H1 (cell line): ENCODE results near the gene NUDT7. TPM values are rescaled to one million over a fixed set of nuclear protein-coding genes. Genes with fewer than 3 reads are reported as not detected.

Source experiments
- CTCF ChIA-PET: fragments of 300-600 bp; sonication (Branson Sonifier 250); formaldehyde crosslinking; loops from one replicate; lab custom pipeline; 2021; ENCODE audit not compliant: partially characterized antibody; lab: Charles Lee
- POLR2A ChIA-PET: fragments of 300-600 bp; sonication (Branson Sonifier 250); formaldehyde crosslinking; loops from one replicate; lab custom pipeline; 2021; ENCODE audit warnings: inconsistent platforms; ENCODE audit not compliant: partially characterized antibody; lab: Charles Lee
- DNase-seq, 2 experiments: peaks; one replicate each; pipeline versions ENCODE4 v3.0.0 to v3.0.0-alpha.2; 2010 to 2022; ENCODE audit warnings: low spot score in 2 of 2, low read depth in 1 of 2, mixed read lengths in 1 of 2
- FAIRE-seq: peaks from 2 replicates; lab custom pipeline; 2011; peaks lifted over from hg19 to GRCh38; lab: Jason Lieb, UNC
- H2AFZ ChIP-seq: 2 replicates; pipeline ENCODE4 v1.8.1; 2012; ENCODE audit warnings: low read length, inconsistent platforms
- H2AK5ac ChIP-seq: 2 replicates; pipeline ENCODE4 v1.6.1; 2013; ENCODE audit warnings: low read depth, low read length
- H2BK120ac ChIP-seq: replicated peaks from 2 replicates; pipeline ENCODE3; 2013; ENCODE audit warnings: low read depth, low read length, inconsistent platforms
- H2BK12ac ChIP-seq: 2 replicates; pipeline ENCODE4 v1.6.1; 2013; ENCODE audit warnings: low read depth, low read length
- H2BK15ac ChIP-seq: 2 replicates; pipeline ENCODE4 v1.6.1; 2013; ENCODE audit warnings: low read length
- H2BK20ac ChIP-seq: 2 replicates; pipeline ENCODE4 v1.6.1; 2013; ENCODE audit warnings: low read length
- H2BK5ac ChIP-seq: 2 replicates; pipeline ENCODE4 v1.6.1; 2013; ENCODE audit warnings: low read depth, low read length
- H3K14ac ChIP-seq: 2 replicates; pipeline ENCODE4 v1.6.1; 2013; ENCODE audit warnings: inconsistent platforms; ENCODE audit not compliant: insufficient read length
- H3K18ac ChIP-seq: 2 replicates; pipeline ENCODE4 v1.6.1; 2013; ENCODE audit warnings: low read length; ENCODE audit errors: extremely low read depth
- H3K23ac ChIP-seq: 2 replicates; pipeline ENCODE4 v1.6.1; 2013; ENCODE audit warnings: inconsistent platforms; ENCODE audit not compliant: insufficient read length
- H3K23me2 ChIP-seq: 2 replicates; pipeline ENCODE4 v1.6.1; 2013; ENCODE audit warnings: low read depth, low read length
- H3K27ac ChIP-seq: 2 replicates; pipeline ENCODE4 v1.6.1; 2011; ENCODE audit warnings: low read depth, low read length, inconsistent platforms
- H3K27me3 ChIP-seq, 4 experiments: replicated peaks in 1 of 4; 1 replicate in 1 of 4; 2 replicates in 3 of 4; pipeline versions ENCODE4 v1.6.1 to v1.8.1; 2011 to 2013; ENCODE audit warnings: low read length in 3 of 4, mild to moderate bottlenecking in 3 of 4, inconsistent platforms in 2 of 4, mixed read lengths in 2 of 4, moderate library complexity in 1 of 4; ENCODE audit not compliant: control insufficient read depth in 3 of 4, insufficient read depth in 3 of 4; ENCODE audit errors: extremely low read depth in 1 of 4
- H3K36me3 ChIP-seq, 4 experiments: 2 replicates each; pipeline versions ENCODE4 v1.6.1 to v1.8.1; 2011 to 2013; ENCODE audit warnings: mild to moderate bottlenecking in 4 of 4, low read length in 3 of 4, moderate library complexity in 2 of 4, control low read depth in 1 of 4, inconsistent platforms in 1 of 4; ENCODE audit not compliant: insufficient read depth in 4 of 4, control insufficient read depth in 2 of 4
- H3K4ac ChIP-seq: replicated peaks from 2 replicates; pipeline ENCODE3; 2013; ENCODE audit warnings: low read length, low read depth, mixed read lengths, inconsistent platforms; ENCODE audit not compliant: insufficient read length
- H3K4me1 ChIP-seq, 4 experiments: replicated peaks in 1 of 4; 1 replicate in 1 of 4; 2 replicates in 3 of 4; pipeline versions ENCODE4 v1.6.1 to v1.8.1; 2011 to 2013; ENCODE audit warnings: low read length in 3 of 4, inconsistent platforms in 2 of 4, mixed read lengths in 1 of 4; ENCODE audit not compliant: insufficient read depth in 4 of 4, control insufficient read depth in 3 of 4
- H3K4me2 ChIP-seq, 2 experiments: 2 replicates each; pipeline versions ENCODE4 v1.6.1 to v1.8.1; 2011 to 2013; ENCODE audit warnings: low read depth in 2 of 2, low read length in 2 of 2, control low read depth in 1 of 2, inconsistent platforms in 1 of 2, mild to moderate bottlenecking in 1 of 2; ENCODE audit not compliant: insufficient read depth in 1 of 2
- H3K4me3 ChIP-seq, 4 experiments: fragments of 200-600, 300-600 bp in 1 of 4; sonication (generic), shearing (Covaris generic), sonication (Bioruptor Twin) in 1 of 4; 2 replicates each; pipeline versions ENCODE4 v1.5.1 to v1.8.1; 2011 to 2016; ENCODE audit warnings: low read length in 4 of 4, low read depth in 3 of 4, control low read depth in 2 of 4, inconsistent platforms in 2 of 4, mild to moderate bottlenecking in 2 of 4, mixed read lengths in 1 of 4, moderate library complexity in 1 of 4; ENCODE audit not compliant: insufficient read depth in 2 of 4; ENCODE audit errors: extremely low read depth in 1 of 4
- H3K56ac ChIP-seq: replicated peaks from 2 replicates; pipeline ENCODE3; 2013; ENCODE audit warnings: low read depth, mild to moderate bottlenecking, mixed read lengths, low read length, inconsistent platforms; ENCODE audit not compliant: insufficient read length
- H3K79me1 ChIP-seq: 2 replicates; pipeline ENCODE4 v1.6.1; 2013; ENCODE audit warnings: low read depth, low read length, control low read depth
- H3K79me2 ChIP-seq, 2 experiments: 2 replicates each; pipeline versions ENCODE4 v1.6.1 to v1.8.1; 2012 to 2013; ENCODE audit warnings: low read length in 2 of 2, mild to moderate bottlenecking in 2 of 2, inconsistent platforms in 1 of 2; ENCODE audit not compliant: insufficient read depth in 2 of 2, control insufficient read depth in 1 of 2
- H3K9ac ChIP-seq, 4 experiments: replicated peaks in 1 of 4; 1 replicate in 1 of 4; 2 replicates in 3 of 4; pipeline versions ENCODE4 v1.6.1 to v1.8.1; 2011 to 2013; ENCODE audit warnings: low read depth in 3 of 4, low read length in 3 of 4, control low read depth in 2 of 4, mild to moderate bottlenecking in 2 of 4, moderate library complexity in 2 of 4, inconsistent platforms in 1 of 4; ENCODE audit errors: extremely low read depth in 1 of 4
- H3K9me3 ChIP-seq, 2 experiments: 2 replicates each; pipeline versions ENCODE4 v1.6.1 to v1.8.1; 2012 to 2013; ENCODE audit warnings: mild to moderate bottlenecking in 2 of 2, moderate library complexity in 2 of 2, control low read depth in 1 of 2, inconsistent platforms in 1 of 2, low read depth in 1 of 2, low read length in 1 of 2, mixed read lengths in 1 of 2; ENCODE audit not compliant: insufficient read depth in 2 of 2
- H4K20me1 ChIP-seq, 2 experiments: replicated peaks in 1 of 2; 2 replicates each; pipeline versions ENCODE3 to v1.8.1; 2011 to 2013; ENCODE audit warnings: inconsistent platforms in 2 of 2, low read length in 2 of 2, mild to moderate bottlenecking in 1 of 2; ENCODE audit not compliant: insufficient read depth in 2 of 2, control insufficient read depth in 1 of 2
- H4K5ac ChIP-seq: 2 replicates; pipeline ENCODE4 v1.6.1; 2013; ENCODE audit warnings: low read length, low read depth, mixed read lengths, inconsistent platforms; ENCODE audit not compliant: insufficient read length
- H4K8ac ChIP-seq: 2 replicates; pipeline ENCODE4 v1.8.0; 2013; ENCODE audit warnings: mild to moderate bottlenecking, moderate library complexity, low read length, inconsistent platforms; ENCODE audit not compliant: insufficient read depth; ENCODE audit errors: extremely low read depth
- H4K91ac ChIP-seq: replicated peaks from 2 replicates; pipeline ENCODE3; 2013; ENCODE audit warnings: low read length, mixed read lengths, inconsistent platforms; ENCODE audit not compliant: insufficient read length
- CEBPB ChIP-seq: IDR thresholded peaks from 2 replicates; pipeline ENCODE4 v1.6.1; 2012; ENCODE audit warnings: low read depth, low read length
- WGBS, 2 experiments: shearing (Covaris generic) in 1 of 2; methylation state at CpG; one replicate each; pipeline versions ENCODE4 v1.1.6 to v1.1.7; 2013 to 2015; ENCODE audit warnings: low lambda C conversion rate in 2 of 2, mixed read lengths in 2 of 2, inconsistent platforms in 1 of 2, low coverage in 1 of 2, missing lambda C conversion rate in 1 of 2; ENCODE audit not compliant: insufficient replicate concordance in 2 of 2, insufficient coverage in 1 of 2, insufficient read length in 1 of 2; ENCODE audit errors: extremely low coverage in 1 of 2, missing lambda C conversion rate in 1 of 2; 5-methylcytosine and 5-hydroxymethylcytosine counted together
- polyA plus RNA-seq, 7 experiments: library from polyadenylated mRNA; depleted of rRNA in 3 of 7; stranded (reverse) in 5 of 7; unstranded in 2 of 7; fragments of >200 nt in 5 of 7; fragments of 200-250 nt in 2 of 7; gene quantifications; 1 replicate in 5 of 7; 2 replicates in 1 of 7; 4 replicates in 1 of 7; pipeline versions ENCODE4 v1.2.1 to v1.2.3, GENCODE V29; 2011 to 2013; ENCODE audit warnings: missing spikeins in 2 of 7, mixed read lengths in 2 of 7
- total RNA-seq: library from RNA; stranded (reverse); fragmentation: NEBNext Ultra II Directional; extraction: Animal tissue kit (Norgen Biotek cat#: 25700); gene quantifications from 2 replicates; pipeline ENCODE4 v1.2.1, GENCODE V29; 2021

NUDT7 gene
- total and polyA plus RNA-seq, 2 of the 8 experiments (the other 6 are each of a cell fraction or from before 2014, with no cell fraction given), result 8.8 to 19.7 TPM

DNA sequence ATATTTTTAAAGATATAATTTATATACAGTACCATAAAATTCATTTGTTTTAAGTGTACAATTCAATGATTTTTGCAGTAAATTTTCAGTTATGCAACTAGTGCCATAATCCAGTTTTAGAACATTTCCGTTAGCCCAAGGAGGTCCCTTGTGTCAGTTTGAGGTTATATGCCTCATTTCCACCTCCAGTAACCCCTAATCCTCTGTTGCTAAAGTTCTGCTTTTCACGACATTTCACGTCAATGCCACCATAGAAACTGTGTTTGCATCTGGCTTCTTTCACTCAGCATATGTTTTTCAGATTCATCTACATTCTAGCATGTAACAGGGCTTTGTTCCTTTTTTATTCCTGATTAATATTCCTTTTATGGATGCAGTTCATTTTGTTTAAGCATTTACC, 42.4 kb upstream of the NUDT7 start:
- no peaks in the 10 kb centered on the region for H3K23me2 ChIP-seq
- FAIRE-seq, result peak; percentile 52
- TF ChIP-seq CEBPB, result no peak

More for the DNA sequence above, 42.4 kb upstream of the NUDT7 start:
- Histone ChIP-seq H3K4ac (no peak overlapping the region), H4K91ac (no peak overlapping the region), H2BK5ac (no peak overlapping the region), H4K20me1 (no peaks in the 10 kb centered on the region), H3K79me1 (no peaks in the 10 kb centered on the region), H3K4me2 (no peak overlapping the region), H2BK120ac (no peak overlapping the region), H3K27ac (no peak overlapping the region), H3K9ac (no peak overlapping the region), H2AFZ (no peak overlapping the region), H4K5ac (no peak overlapping the region), H2BK20ac (no peak overlapping the region; the same call in 1 of the 2 replicates), H3K4me3 (no peak overlapping the region), H3K14ac (no peak overlapping the region), H3K56ac (no peak overlapping the region), H4K8ac (no peak overlapping the region), H3K23ac (no peak overlapping the region), H3K79me2 (no peaks in the 10 kb centered on the region), H2AK5ac (no peak overlapping the region), H2BK12ac (no peak overlapping the region), H3K36me3 (no peaks in the 10 kb centered on the region), H2BK15ac (no peak overlapping the region), H3K27me3 (no peaks in the 10 kb centered on the region), H3K9me3 (no peaks in the 10 kb centered on the region), H3K18ac (no peak overlapping the region), H3K4me1 (no peaks in the 10 kb centered on the region; a peak in 1 of 7 replicates)
- CTCF ChIA-PET, result interaction anchor here (0.7 to 2.1 kb wide), 5 partner anchors 29 to 323 kb away, joined by 3 to 12 read pairs (median 4); no protein-coding TSS in a partner anchor
- POLR2A ChIA-PET, result no interaction called here
- no peak for DNase-seq
- WGBS, 2 experiments, result 90% methylated on average over 3 of the region's 3 CpGs; no CpG with 5 or more reads in 1 of the 2 experiments
